Measurements from ENCODE around the gene SGF29.

GRCh38 chr16:28574925-28575324, 21.2 kb downstream of the SGF29 start:
- TF ChIP-seq CTCF (IDR thresholded peaks at IDR 0.05; ENCODE audit: insufficient read depth, low read length, poor library complexity, severe bottlenecking) (no peak), EZH2phosphoT487 (conservative IDR thresholded peaks at IDR 0.05; ENCODE audit: low read length) (no peak)

Measured in SU-DHL-6 (cell line).